ENCODE results near the gene GPN3.
"Not testable (repeated sequence)": the region's sequence is repeated elsewhere in the genome, so short reads cannot be mapped to it uniquely, and the experiment has no call there.

The GPN3 gene

GRCh38 chr12:110468214-110469048, at the start of gene GPN3, which contains the start of gene FAM216A:
GPN3 (minus strand) TSS chr12:110468257; CDS start chr12:110468203, 54 bp downstream.
FAM216A (plus strand) TSS chr12:110468845; CDS start chr12:110468876, 31 bp downstream.
- in situ Hi-C loops (cut with HindIII; ENCODE audit: low sequenced_read_pairs) = loop anchor here (5.0 kb wide), 1 partner anchor 34 kb away; the partner anchor contains the start of genes RAD9B and VPS29

- in situ Hi-C loops (cut with HindIII; ENCODE audit: low sequenced_read_pairs) = no loop called here
Observed at GRCh38 chr12:110516995-110517394, 48.9 kb upstream of the GPN3 start.

- in situ Hi-C loops (cut with HindIII; ENCODE audit: low sequenced_read_pairs) = no loop called here
Observed at GRCh38 chr12:110514363-110514762, 46.3 kb upstream of the GPN3 start.

DNA sequence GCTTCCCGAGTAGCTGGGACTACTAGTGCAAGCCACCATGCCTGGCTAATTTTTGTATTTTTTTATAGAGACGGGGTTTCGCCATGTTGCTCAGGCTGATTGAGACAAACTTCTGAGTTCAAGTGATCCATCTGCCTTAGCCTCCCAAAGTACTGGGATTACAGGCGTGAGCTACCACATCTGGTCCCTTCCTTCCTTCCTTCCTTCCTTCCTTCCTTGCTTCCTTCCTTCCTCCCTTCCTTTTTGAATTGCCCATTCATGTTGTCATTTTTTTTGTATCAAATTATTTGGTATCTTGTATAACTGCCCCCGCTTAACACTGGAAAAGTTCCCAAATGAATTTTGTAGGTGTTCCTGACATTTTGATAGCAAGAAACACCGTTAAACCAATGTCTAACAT, 45.8 kb upstream of the GPN3 start:
- in situ Hi-C loops (cut with HindIII; ENCODE audit: low sequenced_read_pairs) = no loop called here

DNA sequence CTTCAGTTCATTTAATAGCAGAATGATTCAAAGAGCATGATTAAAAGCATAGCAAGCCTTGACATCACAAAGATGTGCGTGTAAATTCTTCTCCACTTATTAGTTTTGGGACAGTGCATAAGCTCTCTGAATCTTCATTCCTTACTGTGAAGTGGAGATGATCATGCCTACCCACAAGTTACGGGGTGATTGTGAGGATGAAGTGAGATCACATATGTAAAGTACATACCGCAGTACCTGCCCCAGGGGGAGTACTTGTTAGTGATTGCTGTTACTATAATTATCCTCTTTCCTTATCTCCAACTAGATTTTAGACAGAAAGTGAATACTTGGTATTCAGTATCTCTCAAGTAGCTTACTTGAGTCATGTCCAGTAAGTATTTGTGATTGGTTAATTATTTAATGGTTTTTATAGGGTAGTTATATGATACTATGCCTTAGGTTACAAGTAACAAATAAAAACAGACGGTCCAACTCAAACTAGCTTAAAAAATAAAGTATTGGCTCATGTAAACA, 40.1 kb upstream of the GPN3 start:
- in situ Hi-C loops (cut with HindIII; ENCODE audit: low sequenced_read_pairs) = no loop called here

DNA sequence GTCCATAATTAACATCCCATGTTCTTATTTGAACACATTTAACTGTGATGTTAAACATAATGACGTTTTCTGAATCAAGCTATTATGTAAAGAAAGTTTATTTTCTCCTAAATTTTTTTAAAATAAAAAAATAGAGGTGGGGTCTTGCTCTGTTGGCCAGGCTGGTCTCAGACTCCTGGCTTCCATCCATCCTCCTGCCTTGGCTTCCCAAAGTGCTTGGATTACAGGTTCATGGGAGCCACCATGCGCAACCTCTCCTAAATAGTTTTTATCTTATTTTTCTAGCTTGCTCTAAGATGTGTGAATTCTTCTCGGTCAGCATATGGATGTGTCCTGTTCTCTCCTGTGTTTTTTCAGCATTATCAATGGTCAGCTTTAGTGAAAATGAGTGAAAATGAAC, 37.3 kb upstream of the GPN3 start:
- in situ Hi-C loops (cut with HindIII; ENCODE audit: low sequenced_read_pairs) = no loop called here

DNA sequence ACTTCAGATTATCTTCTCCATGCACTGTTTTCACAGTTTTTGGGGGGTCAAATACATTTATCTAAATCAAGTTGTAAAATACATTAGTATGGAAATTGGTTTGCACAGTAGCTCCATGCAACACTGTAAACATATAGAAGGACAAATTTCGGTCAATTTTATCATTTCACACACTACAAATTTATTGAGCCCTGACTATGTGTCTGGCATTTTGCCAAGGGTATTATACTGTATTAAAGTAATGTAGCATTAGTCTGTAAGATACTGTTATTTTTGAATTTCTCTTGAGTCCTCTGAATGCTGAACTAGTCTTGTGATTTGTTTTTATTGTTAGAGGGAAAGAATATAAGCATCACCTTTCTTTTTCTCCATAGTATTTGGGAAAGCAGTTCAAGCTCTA, 35.4 kb upstream of the GPN3 start:
- in situ Hi-C loops (cut with HindIII; ENCODE audit: low sequenced_read_pairs) = loop anchor here (5.0 kb wide), 1 partner anchor 36 kb away; the partner anchor contains the start of genes FAM216A and GPN3

GRCh38 chr12:110501752-110502738, 34.0 kb upstream of the GPN3 start, which contains the start of the genes RAD9B and VPS29:
RAD9B (plus strand) TSS chr12:110502331; CDS start chr12:110502338, 7 bp downstream.
VPS29 (minus strand) TSS chr12:110502111; CDS start chr12:110502051, 60 bp downstream.
- in situ Hi-C loops (cut with HindIII; ENCODE audit: low sequenced_read_pairs) = loop anchor here (5.0 kb wide), 1 partner anchor 35 kb away; the partner anchor contains the start of genes FAM216A and GPN3

- in situ Hi-C loops (cut with HindIII; ENCODE audit: low sequenced_read_pairs) = loop anchor here (5.0 kb wide), 1 partner anchor 34 kb away; the partner anchor contains the start of genes FAM216A and GPN3
Observed at GRCh38 chr12:110501399-110501751, 33.3 kb upstream of the GPN3 start.

DNA sequence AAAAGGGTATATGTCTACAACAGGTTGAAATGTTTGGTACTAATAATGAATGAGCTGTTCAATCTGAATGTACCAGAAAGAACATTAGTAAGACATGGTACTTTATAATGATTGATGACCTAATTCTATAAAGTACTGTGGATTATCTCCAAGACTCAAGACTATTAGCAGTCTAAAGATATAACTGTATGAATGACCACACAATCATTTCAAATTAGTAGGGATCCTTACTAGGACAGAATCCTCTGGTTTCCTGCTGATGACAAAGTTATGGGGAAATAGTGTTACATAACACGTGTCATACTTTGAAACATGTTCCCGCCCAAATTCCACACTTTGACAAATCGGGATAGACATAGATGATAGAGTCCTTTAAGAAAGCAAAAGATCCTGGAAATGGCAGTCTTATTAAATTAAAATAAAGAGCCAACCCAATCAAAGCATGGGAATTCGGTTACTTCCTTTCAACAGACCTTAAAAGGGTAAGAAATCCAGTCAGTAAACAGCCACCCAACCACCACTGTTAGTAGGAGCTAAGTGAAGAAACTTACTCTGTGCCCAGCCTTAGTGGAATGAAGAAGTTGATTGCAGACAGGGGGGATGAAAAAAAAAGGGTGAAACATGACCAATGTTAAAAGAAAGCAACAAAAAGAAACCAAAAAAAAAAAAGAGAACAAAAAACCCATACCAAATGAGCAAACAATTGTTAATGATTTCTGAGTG, 31.1 kb upstream of the GPN3 start:
- in situ Hi-C loops (cut with HindIII; ENCODE audit: low sequenced_read_pairs) = no loop called here

GRCh38 chr12:110475426-110475825, 7.4 kb upstream of the GPN3 start:
- in situ Hi-C loops (cut with HindIII; ENCODE audit: low sequenced_read_pairs) = no loop called here

DNA sequence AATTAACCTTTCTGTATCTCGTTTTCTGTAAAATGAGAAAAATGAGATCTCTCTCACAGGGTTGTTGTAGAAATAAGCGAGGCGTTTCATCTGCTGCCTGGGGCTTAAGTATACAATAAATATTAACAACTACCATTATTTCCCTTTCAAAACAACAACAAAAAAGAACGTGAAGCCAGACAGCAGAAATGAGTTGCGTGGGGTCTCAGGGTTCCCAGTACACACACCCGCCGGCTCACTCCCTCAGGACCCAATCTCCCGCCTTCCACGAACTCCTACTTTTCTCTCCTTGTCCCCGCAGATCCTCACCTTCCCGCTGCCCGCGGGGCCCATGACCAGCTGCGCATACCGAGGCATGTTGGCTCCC, 227 bp downstream of the GPN3 start:
- in situ Hi-C loops (cut with HindIII; ENCODE audit: low sequenced_read_pairs) = loop anchor here (5.0 kb wide), 1 partner anchor 34 kb away; the partner anchor contains the start of genes RAD9B and VPS29

DNA sequence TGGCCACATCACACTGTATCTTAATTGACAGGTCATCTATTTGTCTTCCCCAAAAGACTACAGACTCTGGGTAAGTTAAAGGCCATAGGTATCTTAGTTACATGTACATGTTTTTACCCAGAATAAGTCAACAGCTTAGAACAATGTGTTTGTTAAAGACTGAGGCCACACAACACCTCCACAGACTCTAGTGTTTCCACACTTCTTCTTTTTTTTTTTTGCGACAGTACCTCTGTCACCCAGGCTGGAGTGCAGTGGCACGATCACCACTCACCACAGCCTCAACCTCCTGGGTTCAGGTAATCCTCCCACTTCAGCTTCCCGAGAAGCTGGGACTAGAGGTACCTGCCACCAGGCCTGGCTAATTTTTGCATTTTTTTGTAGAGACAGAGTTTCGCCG, 1.3 kb downstream of the GPN3 start:
- in situ Hi-C loops (cut with HindIII; ENCODE audit: low sequenced_read_pairs) = loop anchor here (5.0 kb wide), 1 partner anchor 36 kb away; the partner anchor contains the start of genes RAD9B and VPS29

DNA sequence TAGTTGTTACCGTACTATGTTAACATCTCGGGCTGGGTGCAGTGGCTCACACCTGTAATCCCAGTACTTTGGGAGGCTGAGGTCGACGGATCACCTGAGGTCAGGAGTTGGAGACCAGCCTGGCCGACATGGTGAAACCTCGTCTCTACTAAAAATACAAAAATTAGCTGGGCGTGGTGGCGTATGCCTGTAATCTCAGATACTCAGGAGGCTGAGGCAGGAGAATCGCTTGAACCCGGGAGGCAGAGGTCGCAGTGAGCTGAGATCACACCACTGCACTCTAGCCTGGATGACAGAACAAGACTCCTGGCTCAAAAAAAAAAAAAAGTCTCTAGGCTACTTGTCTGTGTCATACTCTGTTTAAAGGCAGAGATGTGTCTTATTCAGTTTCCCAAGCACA, 2.3 kb downstream of the GPN3 start:
- in situ Hi-C loops (cut with HindIII; ENCODE audit: low sequenced_read_pairs) = loop anchor here (5.0 kb wide), 1 partner anchor 37 kb away; the partner anchor contains the start of genes RAD9B and VPS29

GRCh38 chr12:110465024-110465423, 3.0 kb downstream of the GPN3 start:
- in situ Hi-C loops (cut with HindIII; ENCODE audit: low sequenced_read_pairs) = loop anchor here (5.0 kb wide), 1 partner anchor 37 kb away; the partner anchor contains the start of genes RAD9B and VPS29

GRCh38 chr12:110461189-110461588, 6.9 kb downstream of the GPN3 start:
- in situ Hi-C loops (cut with HindIII; ENCODE audit: low sequenced_read_pairs) = not testable (repeated sequence)

DNA sequence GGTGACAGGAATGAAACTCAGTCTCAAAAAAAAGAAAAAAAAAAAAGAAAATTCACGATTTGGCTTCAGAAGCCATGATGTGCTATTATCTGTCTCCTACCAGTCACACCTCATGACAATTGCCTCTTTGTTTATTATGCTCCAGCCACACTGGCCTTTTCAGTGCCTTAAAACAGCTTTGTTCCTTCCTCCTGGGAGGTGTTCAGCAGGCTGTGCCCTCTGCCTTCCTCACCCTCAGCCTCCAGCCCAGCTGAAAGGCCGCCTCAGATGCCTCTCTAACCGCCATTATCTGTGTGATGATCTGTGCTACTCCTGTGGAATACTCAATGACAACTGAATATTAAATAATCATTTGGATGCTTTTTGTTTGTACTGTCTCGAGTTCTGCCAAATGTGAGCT, 9.3 kb downstream of the GPN3 start:
- in situ Hi-C loops (cut with HindIII; ENCODE audit: low sequenced_read_pairs) = no loop called here

- in situ Hi-C loops (cut with HindIII; ENCODE audit: low sequenced_read_pairs) = no loop called here
Observed at GRCh38 chr12:110453569-110454296, 14.3 kb downstream of the GPN3 start.

GRCh38 chr12:110451263-110451662, 16.8 kb downstream of the GPN3 start:
- in situ Hi-C loops (cut with HindIII; ENCODE audit: low sequenced_read_pairs) = no loop called here

Data from DLD1 (cell line).